Hepatocyte (in vitro differentiated cells): ENCODE results near the gene EXOC1L.

Experiments
- CTCF ChIP-seq: fragments of 200-600 bp; sonication (generic); IDR thresholded peaks from 2 replicates; pipeline ENCODE4 v1.5.1; 2016; ENCODE audit warnings: antibody characterized with exemption, mild to moderate bottlenecking; ENCODE audit not compliant: poor library complexity
- EZH2 ChIP-seq: fragments of 200-600 bp; sonication (generic); IDR thresholded peaks from 2 replicates; pipeline ENCODE4 v1.6.1; 2016; ENCODE audit warnings: antibody characterized with exemption, mild to moderate bottlenecking, borderline replicate concordance
- EZH2phosphoT487 ChIP-seq: fragments of 200-600 bp; sonication (generic); IDR thresholded peaks from one replicate; pipeline ENCODE4 v1.6.1; 2018; ENCODE audit warnings: antibody characterized with exemption, mild to moderate bottlenecking, low read depth, moderate library complexity; ENCODE audit not compliant: unreplicated experiment, severe bottlenecking

GRCh38 chr4:55838356-55838755 lies 18.8 kb downstream of the EXOC1L start:
- no peak for TF ChIP-seq CTCF
- TF ChIP-seq EZH2phosphoT487: no peak
- no peak for TF ChIP-seq EZH2
